Measurements from ENCODE around the gene RTN4R.
"Not testable (repeated sequence)": the region's sequence is repeated elsewhere in the genome, so short reads cannot be mapped to it uniquely, and the experiment has no call there.

Gene RTN4R

GRCh38 chr22:20285473-20286311 is 17.6 kb upstream of the RTN4R start:
- DNase-seq: peak; percentile 62

- DNase-seq: no peak
Observed at GRCh38 chr22:20284471-20285086, 16.5 kb upstream of the RTN4R start.

GRCh38 chr22:20283674-20284066 is 15.6 kb upstream of the RTN4R start:
- DNase-seq: peak; percentile 79

GRCh38 chr22:20282901-20283673 is 15.0 kb upstream of the RTN4R start:
- DNase-seq: peak; percentile 83

GRCh38 chr22:20281891-20282290 is 13.8 kb upstream of the RTN4R start:
- no peak for DNase-seq

GRCh38 chr22:20281473-20281872 is 13.4 kb upstream of the RTN4R start:
- not testable (repeated sequence) for DNase-seq

GRCh38 chr22:20280866-20281265 is 12.7 kb upstream of the RTN4R start:
- DNase-seq: no peak

GRCh38 chr22:20280163-20280562 is 12.0 kb upstream of the RTN4R start:
- DNase-seq: peak; percentile 86

GRCh38 chr22:20279662-20280134 is 11.6 kb upstream of the RTN4R start:
- DNase-seq: no peak

- not testable (repeated sequence) for DNase-seq
Observed at GRCh38 chr22:20278726-20279490, 10.8 kb upstream of the RTN4R start.

- DNase-seq: not testable (repeated sequence)
Observed at GRCh38 chr22:20277936-20278635, 10.0 kb upstream of the RTN4R start.

- no peak for DNase-seq
Observed at GRCh38 chr22:20276468-20276867, 8.3 kb upstream of the RTN4R start.

GRCh38 chr22:20275836-20276235 is 7.7 kb upstream of the RTN4R start:
- DNase-seq: no peak

- DNase-seq: not testable (repeated sequence)
Observed at GRCh38 chr22:20275325-20275724, 7.2 kb upstream of the RTN4R start.

- not testable (repeated sequence) for DNase-seq
Observed at GRCh38 chr22:20274374-20274773, 6.3 kb upstream of the RTN4R start.

- no peak for DNase-seq
Observed at GRCh38 chr22:20273758-20274181, 5.7 kb upstream of the RTN4R start.

- no peak for DNase-seq
Observed at GRCh38 chr22:20272700-20273099, 4.6 kb upstream of the RTN4R start.

GRCh38 chr22:20272174-20272573 is 4.1 kb upstream of the RTN4R start:
- no peak for DNase-seq

GRCh38 chr22:20271114-20271994 is 3.2 kb upstream of the RTN4R start:
- DNase-seq: peak; percentile 26

GRCh38 chr22:20270190-20271113 is 2.3 kb upstream of the RTN4R start:
- DNase-seq: not testable (repeated sequence)
